ENCODE data around the gene ADGRD1.

DNA sequence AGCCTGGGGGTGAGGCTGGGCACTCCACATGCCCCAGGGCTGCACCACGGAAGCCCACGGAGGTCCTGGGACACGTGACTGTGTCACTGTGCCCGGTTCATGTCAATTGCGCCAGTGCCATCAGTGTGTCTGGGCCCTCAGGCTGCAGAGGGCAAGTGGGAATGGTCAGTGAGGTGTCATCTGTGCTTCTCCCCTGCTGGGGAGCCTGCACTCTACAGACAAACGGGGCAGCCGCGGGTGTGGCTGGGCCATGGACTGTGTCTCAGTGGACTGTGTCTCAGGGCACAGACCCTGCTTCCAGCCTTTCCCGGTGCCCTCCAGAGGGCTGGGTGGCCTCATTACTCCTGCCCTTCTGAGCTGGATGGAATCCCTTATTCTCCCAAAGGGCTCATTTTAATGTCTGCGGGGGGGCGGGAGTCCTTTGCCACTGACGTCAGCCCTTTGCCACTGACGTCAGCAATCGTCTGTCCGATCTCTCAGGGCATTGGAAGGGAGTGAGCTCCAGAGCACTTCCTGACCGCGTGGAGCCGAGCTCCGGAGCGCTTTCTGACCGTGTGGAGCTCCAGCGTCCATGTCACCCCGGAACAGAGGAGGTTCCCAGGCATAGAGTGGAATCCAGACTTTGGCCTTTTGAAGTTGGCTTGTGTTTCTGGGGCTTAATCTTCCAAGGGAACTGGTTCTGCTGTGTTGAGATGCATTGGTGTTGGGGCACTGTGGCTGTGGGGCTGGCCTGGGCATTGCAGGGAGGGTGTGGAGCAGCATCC lies 72.4 kb downstream of the ADGRD1 start:
- TF ChIP-seq, protein P1, sequence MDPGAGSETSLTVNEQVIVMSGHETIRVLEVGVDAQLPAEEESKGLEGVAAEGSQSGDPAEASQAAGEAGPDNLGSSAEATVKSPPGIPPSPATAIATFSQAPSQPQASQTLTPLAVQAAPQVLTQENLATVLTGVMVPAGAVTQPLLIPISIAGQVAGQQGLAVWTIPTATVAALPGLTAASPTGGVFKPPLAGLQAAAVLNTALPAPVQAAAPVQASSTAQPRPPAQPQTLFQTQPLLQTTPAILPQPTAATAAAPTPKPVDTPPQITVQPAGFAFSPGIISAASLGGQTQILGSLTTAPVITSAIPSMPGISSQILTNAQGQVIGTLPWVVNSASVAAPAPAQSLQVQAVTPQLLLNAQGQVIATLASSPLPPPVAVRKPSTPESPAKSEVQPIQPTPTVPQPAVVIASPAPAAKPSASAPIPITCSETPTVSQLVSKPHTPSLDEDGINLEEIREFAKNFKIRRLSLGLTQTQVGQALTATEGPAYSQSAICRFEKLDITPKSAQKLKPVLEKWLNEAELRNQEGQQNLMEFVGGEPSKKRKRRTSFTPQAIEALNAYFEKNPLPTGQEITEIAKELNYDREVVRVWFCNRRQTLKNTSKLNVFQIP (CRISPR knock-in tag; IDR thresholded peaks at IDR 0.05; ENCODE audit: borderline replicate concordance, low read depth), result no peak
- TF ChIP-seq ESRRG (CRISPR knock-in tag; IDR thresholded peaks at IDR 0.05), result no peak
- TF ChIP-seq PPARA (CRISPR knock-in tag; IDR thresholded peaks at IDR 0.05; ENCODE audit: borderline replicate concordance), result no peak
- TF ChIP-seq ZFP30 (CRISPR knock-in tag; IDR thresholded peaks at IDR 0.05), result no peak
